LNCAP (cell line): ENCODE measurements around the gene AK4.

Experiments
- CTCF ChIP-seq: fragments of 450-650 bp; IDR thresholded peaks from 2 replicates; pipeline ENCODE4 v1.5.1; 2017; ENCODE audit warnings: mild to moderate bottlenecking

The AK4 gene

DNA sequence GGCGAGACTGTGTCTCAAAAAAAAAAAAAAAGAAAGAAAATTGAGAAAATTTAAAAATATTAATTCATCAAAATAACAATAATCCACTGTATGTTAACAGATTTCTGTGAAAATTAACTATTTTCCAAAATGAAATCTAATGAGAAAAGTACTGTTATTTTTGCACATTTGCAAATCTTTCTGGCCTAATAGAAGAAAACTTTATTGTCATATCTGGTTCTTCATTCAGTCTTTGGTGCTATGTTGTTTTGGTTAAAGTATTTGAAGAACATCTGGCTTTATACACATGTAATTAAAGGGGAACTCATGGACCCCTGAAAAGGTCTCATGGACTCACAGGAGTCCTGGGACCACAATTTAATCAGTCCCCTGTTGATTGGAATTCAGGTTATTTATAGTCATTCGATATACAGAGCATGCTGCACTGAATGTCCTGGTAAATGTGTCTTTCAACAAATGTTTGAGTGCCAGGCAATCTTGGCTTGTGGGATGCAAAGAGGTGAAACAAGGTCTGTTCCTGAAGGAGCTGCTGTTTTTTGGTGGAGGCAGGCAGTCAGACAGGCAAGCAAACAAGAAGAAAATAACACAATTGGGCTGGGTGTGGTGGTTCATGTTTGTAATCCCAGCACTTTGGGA, 9.0 kb downstream of the AK4 start:
- TF ChIP-seq CTCF = no peak

- TF ChIP-seq CTCF = no peak
Observed at GRCh38 chr1:65157546-65157941, 9.5 kb downstream of the AK4 start.

DNA sequence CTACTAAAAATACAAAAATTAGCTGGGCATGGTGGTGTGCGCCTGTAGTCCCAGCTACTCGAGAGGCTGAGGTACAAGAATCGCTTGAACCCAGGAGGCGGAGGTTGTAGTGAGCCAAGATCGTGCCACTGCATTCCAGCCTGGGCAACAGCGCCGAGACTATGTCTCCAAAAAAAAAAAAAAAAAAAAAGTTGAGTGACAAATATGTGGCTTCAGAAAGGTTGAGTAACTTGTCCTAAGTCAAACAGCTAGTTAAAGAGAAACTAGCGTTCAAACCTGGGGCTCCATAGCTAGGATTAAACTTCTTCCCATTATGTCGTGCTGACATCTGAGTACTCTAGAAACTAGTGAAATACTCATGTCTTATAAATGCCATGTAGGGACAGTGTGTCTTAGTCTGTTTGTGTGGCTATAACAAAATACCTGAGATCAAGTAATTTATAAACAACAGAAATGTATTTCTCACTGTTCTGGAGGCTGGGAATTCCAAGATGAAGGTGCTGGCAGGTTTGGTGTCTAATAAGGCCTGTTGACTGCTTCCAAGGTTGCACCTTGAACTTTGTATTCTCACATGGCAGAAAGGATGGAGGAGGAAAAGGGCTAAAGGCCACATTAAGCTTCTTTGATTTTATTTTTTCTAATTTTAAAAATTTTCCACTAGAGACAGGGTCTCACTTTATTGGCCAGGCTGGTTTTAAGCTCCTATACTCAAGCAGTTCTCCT, 12.0 kb downstream of the AK4 start:
- TF ChIP-seq CTCF = no peak

DNA sequence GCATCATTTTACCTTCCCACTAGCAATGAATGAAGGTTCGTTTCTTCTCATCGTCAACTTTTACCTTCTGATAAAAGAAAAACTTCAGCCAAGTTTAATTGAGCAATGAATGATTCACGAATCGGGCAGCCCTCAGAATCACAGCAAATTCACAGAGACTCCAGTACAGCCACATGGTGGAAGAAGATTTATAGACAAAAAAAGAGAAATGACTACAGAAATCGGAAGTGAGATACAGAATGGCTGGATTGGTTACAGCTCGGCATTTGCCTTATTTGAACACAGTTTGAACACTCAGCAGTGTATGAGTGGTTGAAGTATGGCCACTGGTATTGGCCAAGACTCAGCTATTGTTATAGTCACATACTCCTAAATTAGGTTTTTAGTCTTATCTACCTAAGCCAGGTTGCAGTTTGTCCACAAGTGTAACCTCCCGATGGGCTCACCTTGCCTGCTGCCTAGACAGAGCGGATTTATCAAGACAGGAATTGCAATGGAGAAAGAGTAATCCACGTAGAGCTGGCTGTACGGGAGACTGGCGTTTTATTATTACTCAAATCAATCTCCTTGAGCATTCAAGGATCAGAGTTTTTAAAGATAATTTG, 15.3 kb downstream of the AK4 start:
- TF ChIP-seq CTCF = no peak

DNA sequence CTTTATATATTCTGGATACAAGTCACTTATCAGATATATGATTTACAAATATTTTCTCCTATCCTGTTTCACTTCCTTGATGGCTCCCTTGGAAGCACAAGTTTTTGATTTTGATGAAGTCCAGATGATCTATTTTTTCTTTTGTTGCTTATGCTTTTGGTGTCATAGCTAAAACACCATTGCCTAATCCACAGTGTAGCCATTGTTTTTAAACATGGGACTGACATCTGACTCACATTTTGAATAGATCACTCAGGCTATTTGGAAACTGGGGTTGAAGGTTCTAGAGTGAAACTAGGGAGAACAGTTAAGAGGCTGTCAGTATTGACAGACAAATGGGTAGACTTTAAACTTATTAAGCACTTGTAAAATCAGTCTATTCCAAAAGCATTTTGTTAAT, 16.6 kb downstream of the AK4 start:
- TF ChIP-seq CTCF = no peak

- TF ChIP-seq CTCF = no peak
Observed at GRCh38 chr1:65165269-65165993, 17.4 kb downstream of the AK4 start.

GRCh38 chr1:65166572-65167305, 18.7 kb downstream of the AK4 start:
- TF ChIP-seq CTCF = no peak
